ENCODE results near the gene HBG2. TPM values are rescaled to one million over a fixed set of nuclear protein-coding genes. Genes with fewer than 3 reads are reported as not detected.
"Not testable (repeated sequence)": the region's sequence is repeated elsewhere in the genome, so short reads cannot be mapped to it uniquely, and the experiment has no call there.

HBG2 gene
- total RNA-seq (2014; rRNA removed; shearing (Covaris generic)): not detected in 2 replicates
- polyA plus RNA-seq (2016; fragmentation: Nextera tagmentation; extraction: Ambion mirVana): not detected in 2 replicates
- long read RNA-seq: 0 reads

- DNase-seq (ENCODE audit: low spot score); H3K27ac ChIP-seq (ENCODE audit: low read depth); H3K9me3 Mint-ChIP-seq; H3K4me3 ChIP-seq; ATAC-seq; H3F3A ChIP-seq (replicated peaks; ENCODE audit: low read depth); H3K79me2 ChIP-seq (replicated peaks; ENCODE audit: insufficient read depth); H3K4me2 ChIP-seq; H3K36me3 ChIP-seq (ENCODE audit: insufficient read depth); H4K20me1 ChIP-seq (replicated peaks; ENCODE audit: insufficient read depth); H3K9me2 ChIP-seq (ENCODE audit: insufficient read depth); H3K27ac Mint-ChIP-seq; H3K4me3 Mint-ChIP-seq; H2AFZ ChIP-seq: not testable (repeated sequence)
- Histone ChIP-seq H3K27me3 (ENCODE audit: insufficient read depth) (peaks cover 14% of the 10 kb centered on the region; the same call in 1 of the 2 replicates), H3K4me1 (ENCODE audit: insufficient read depth) (peaks cover 11% of the 10 kb centered on the region; the same call in 1 of the 2 replicates)
- H3K27me3 Mint-ChIP-seq (ENCODE audit: insufficient read depth, low read depth, poor library complexity): peaks cover 16% of the 10 kb centered on the region
- peaks cover 14% of the 10 kb centered on the region; the same call in 2 of the 3 replicates for H3K36me3 Mint-ChIP-seq (ENCODE audit: low read depth)
- H3K4me1 Mint-ChIP-seq: peaks cover 28% of the 10 kb centered on the region
Measured at GRCh38 chr11:5254646-5255413, at the start of gene HBG2. TSS of gene HBG2 (minus strand) at chr11:5254781. CDS start at chr11:5254728, 53 bp downstream.

DNA sequence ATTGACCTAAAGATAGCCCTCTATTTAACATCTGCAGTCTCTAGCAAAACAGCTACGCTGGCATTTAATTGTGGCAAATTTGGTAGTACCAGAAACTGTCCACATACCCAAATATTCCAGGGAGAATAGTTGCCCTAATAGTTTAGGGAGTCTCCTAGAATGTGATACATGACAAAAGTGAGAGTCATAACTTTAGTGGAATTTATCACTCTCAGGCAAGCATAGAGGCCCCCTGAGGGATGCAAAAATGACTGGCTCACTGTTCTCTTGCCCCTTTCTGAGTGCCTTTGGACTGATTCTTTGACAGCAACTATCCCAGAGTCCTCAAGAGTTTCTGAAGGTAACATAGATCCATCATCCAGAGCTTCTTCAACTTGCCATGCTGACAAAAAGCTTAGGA lies 49.5 kb upstream of the HBG2 start:
- Histone ChIP-seq H3K27me3 (ENCODE audit: insufficient read depth) (no peaks in the 10 kb centered on the region), H3K9me2 (ENCODE audit: insufficient read depth) (no peaks in the 10 kb centered on the region), H3K27ac (ENCODE audit: low read depth) (no peak overlapping the region), H4K20me1 (replicated peaks; ENCODE audit: insufficient read depth) (no peaks in the 10 kb centered on the region; the same call in 1 of the 2 replicates), H3K4me2 (no peak overlapping the region), H3K4me3 (no peak overlapping the region), H3K79me2 (replicated peaks; ENCODE audit: insufficient read depth) (no peaks in the 10 kb centered on the region), H2AFZ (no peak overlapping the region), H3F3A (replicated peaks; ENCODE audit: low read depth) (no peaks in the 10 kb centered on the region), H3K4me1 (ENCODE audit: insufficient read depth) (no peaks in the 10 kb centered on the region), H3K36me3 (ENCODE audit: insufficient read depth) (no peaks in the 10 kb centered on the region)
- ATAC-seq: no peak
- no peak for TF ChIP-seq ETS1 (IDR thresholded peaks at IDR 0.05)
- TF ChIP-seq, protein P1, sequence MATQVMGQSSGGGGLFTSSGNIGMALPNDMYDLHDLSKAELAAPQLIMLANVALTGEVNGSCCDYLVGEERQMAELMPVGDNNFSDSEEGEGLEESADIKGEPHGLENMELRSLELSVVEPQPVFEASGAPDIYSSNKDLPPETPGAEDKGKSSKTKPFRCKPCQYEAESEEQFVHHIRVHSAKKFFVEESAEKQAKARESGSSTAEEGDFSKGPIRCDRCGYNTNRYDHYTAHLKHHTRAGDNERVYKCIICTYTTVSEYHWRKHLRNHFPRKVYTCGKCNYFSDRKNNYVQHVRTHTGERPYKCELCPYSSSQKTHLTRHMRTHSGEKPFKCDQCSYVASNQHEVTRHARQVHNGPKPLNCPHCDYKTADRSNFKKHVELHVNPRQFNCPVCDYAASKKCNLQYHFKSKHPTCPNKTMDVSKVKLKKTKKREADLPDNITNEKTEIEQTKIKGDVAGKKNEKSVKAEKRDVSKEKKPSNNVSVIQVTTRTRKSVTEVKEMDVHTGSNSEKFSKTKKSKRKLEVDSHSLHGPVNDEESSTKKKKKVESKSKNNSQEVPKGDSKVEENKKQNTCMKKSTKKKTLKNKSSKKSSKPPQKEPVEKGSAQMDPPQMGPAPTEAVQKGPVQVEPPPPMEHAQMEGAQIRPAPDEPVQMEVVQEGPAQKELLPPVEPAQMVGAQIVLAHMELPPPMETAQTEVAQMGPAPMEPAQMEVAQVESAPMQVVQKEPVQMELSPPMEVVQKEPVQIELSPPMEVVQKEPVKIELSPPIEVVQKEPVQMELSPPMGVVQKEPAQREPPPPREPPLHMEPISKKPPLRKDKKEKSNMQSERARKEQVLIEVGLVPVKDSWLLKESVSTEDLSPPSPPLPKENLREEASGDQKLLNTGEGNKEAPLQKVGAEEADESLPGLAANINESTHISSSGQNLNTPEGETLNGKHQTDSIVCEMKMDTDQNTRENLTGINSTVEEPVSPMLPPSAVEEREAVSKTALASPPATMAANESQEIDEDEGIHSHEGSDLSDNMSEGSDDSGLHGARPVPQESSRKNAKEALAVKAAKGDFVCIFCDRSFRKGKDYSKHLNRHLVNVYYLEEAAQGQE (IDR thresholded peaks at IDR 0.05; ENCODE audit: unreplicated experiment): no peak
- no peak for TF ChIP-seq ZNF114 (CRISPR knock-in tag; IDR thresholded peaks at IDR 0.05)
- no peak for TF ChIP-seq EZH2 (IDR thresholded peaks at IDR 0.05; ENCODE audit: low read depth, unreplicated experiment)
- no peak for TF ChIP-seq NANOG (IDR thresholded peaks at IDR 0.05; ENCODE audit: borderline replicate concordance)
- TF ChIP-seq ZNF331 (CRISPR knock-in tag; IDR thresholded peaks at IDR 0.05; ENCODE audit: low read depth): no peak
- no peak for TF ChIP-seq CREB1 (CRISPR knock-in tag; IDR thresholded peaks at IDR 0.05; ENCODE audit: low read depth)
- no peak overlapping the region for H3K4me3 Mint-ChIP-seq
- H3K36me3 Mint-ChIP-seq (ENCODE audit: low read depth): no peaks in the 10 kb centered on the region
- H3K27me3 Mint-ChIP-seq (ENCODE audit: insufficient read depth, low read depth, poor library complexity): no peaks in the 10 kb centered on the region
- no peaks in the 10 kb centered on the region for H3K4me1 Mint-ChIP-seq
- no peak for DNase-seq (ENCODE audit: low spot score)
- H3K27ac Mint-ChIP-seq: no peak overlapping the region
- no peaks in the 10 kb centered on the region for H3K9me3 Mint-ChIP-seq

All from GM23338 (cell line).